GM18870 (cell line): ENCODE measurements around the gene PALLD.

Experiments used
- ATAC-seq: cut with Tn5 transposase; IDR thresholded peaks from one replicate; pipeline ENCODE4 v1.9.1; 2021; ENCODE audit warnings: moderate library complexity; ENCODE audit not compliant: unreplicated experiment

PALLD gene

DNA sequence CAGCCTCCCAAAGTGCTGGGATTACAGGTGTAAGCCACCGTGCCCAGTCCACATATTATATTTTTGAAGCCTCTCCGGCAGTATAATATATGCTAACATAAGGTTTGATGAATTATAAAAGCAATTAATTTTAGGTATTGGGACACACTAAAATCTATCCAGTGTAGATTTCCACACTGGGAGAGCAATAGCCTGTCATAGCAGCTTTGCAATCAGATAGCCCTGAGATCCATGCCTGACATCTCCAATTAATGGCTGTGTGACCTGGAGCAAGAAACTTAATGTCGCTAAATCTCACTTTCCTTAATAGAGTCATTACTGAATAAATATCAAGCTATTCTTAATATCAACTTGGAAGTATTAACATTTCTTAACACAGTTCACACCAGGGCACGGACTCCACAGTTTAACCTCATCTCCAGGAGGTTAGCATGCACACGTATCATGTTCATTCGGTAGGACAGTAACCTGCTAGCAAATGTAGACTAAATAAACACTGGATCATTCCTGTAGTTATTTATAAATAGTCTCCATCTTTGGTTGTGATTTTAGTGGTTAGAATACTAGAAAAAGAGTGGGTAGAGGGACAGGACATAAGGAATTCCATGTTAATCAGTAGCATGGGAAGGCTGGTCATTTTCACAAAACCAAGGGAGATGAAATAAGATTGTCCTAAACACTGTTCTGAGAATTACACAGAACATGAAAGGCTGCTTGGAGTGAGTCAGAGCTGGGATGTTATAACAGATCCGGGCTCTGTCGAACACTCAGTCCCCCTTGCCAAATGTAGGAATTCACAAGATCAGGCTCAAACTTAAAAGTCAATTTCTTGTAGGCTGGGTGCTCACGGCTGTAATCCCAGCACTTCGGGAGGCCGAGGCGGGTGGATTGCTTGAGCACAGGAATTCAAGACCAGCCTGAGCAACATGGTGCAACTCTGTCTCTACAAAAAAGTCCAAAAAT, 254.7 kb downstream of the PALLD start:
- ATAC-seq, result no peak

GRCh38 chr4:168755598-168756477, 259.0 kb downstream of the PALLD start:
- ATAC-seq, result no peak

GRCh38 chr4:168757500-168757899, 260.6 kb downstream of the PALLD start:
- ATAC-seq, result no peak

DNA sequence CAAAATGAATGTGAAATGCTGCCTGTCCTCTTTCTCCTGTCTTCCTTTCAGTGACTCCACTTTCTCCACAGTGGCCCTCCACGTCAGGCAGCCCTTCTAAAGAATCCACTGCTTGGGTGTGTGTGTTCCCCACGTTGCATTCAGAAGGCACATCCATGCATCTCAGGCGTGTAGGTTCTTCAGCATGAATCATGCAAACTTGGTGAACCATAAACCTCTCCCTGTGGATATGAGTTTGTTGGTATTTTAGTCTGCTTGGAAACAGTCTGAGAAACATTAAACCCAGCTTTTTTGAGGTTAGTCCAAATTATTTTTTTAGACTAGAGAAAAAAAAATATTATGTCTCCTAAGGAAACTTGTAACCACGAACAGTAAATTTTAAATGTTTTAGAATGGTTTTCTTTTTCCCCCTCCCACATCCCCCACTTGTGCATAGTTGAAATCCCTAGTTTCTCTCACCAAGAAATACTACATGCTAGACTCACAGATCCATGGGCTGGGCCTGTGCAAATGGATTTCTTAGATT, 261.6 kb downstream of the PALLD start:
- ATAC-seq, result no peak

GRCh38 chr4:168759321-168759720, 262.5 kb downstream of the PALLD start:
- no peak for ATAC-seq

DNA sequence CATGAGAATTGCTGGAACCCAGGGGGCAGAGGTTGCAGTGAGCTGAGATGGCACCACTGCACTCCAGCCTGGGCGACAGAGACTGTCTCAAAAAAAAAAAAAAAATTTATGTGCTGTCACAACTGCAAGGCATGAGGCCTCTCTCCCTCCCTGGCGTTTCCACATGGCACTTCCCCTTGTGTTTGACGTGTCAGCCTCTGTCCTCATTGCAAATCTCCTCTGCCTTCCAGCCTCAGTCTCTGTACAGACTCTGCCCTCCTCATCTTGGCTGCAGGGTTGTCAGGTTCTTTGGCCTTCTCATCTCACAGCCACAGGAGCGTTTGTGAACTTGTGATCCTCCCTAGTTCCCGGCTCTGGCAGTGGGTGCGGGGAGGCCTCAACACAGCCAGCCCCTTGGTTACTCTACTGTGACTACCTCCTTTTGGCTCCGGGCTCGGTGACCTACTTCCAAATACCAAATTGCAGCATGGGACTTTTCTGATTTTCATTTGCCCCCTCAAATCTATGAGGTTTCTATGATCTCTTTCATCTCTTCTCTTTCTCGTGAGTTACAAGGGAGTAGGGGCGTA, 263.2 kb downstream of the PALLD start:
- ATAC-seq, result no peak

- ATAC-seq, result no peak
These were observed 264.2 kb downstream of the PALLD start for GRCh38 chr4:168761066-168761465.

GRCh38 chr4:168765322-168765721, 268.5 kb downstream of the PALLD start:
- ATAC-seq, result no peak

GRCh38 chr4:168765726-168766125, 268.9 kb downstream of the PALLD start:
- no peak for ATAC-seq

DNA sequence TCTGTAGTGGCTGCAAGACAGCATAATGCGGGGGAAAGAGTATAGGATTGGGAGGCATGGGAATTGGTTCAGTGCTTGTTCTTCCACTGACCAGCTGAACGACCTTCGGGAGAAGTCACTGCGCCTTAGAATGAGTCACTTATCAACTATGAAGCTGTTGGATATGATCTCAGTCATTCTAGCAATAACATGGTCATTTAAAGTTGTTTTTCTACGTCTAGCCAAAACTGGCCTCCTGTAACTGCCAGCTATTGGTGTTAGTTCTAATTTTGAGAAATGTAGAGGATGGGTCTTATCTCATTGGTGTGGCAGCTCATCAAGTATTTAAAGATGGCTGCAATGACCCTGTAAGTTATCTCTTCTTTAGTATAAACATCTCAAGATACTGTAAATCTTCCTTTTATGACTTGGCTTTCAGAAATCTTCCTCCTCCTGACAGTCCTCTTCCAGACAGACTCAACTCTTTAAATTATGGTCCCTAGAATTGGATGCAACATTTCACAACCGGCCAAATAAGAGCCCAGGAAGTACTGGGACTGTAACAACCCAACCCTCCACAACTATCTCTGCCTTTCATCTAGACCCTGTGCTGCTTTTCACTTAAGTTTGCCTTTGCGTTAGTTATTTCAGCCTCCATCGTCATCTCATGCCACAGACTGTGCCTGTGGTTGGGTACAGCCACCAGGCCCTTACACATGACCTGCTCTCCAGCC, 269.9 kb downstream of the PALLD start:
- ATAC-seq, result no peak

DNA sequence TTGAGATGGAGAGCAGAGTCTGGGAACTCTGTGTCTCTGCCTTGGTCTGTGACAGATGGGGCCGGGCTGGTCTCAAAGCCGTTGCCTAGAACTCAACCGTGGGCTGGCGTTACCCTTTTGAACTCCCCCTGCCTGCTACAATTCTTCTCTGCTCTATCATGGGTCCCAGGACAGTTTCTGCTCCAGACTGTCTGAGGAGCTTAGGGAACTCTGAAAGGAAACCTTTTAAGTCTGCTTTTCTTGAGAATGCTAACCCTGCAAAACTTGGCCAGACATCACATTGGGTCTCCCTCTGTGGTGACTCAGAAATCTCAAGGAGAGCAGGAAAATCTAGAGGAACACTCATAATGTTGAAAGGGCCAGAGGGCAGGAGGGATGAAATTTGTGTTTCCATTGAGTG, 272.6 kb downstream of the PALLD start:
- no peak for ATAC-seq

DNA sequence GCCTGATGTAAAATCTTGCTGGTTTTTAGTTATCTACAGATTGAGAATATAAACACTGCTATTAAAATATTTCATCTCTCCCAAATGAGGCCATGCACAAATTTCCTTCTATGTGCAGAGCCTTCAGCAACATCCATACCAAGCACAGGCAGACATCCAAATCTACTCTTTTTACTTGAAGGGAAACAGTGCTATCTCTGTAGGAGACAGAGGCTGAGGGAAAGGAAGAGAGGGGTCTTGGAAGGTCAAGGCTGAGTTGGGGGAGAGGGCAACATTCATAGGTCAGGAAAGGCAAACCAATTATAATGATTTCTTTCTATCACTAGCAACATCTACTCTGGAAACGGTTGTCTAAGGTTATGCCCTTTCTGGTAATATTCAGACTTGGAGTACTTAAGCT, 273.0 kb downstream of the PALLD start:
- ATAC-seq, result no peak

DNA sequence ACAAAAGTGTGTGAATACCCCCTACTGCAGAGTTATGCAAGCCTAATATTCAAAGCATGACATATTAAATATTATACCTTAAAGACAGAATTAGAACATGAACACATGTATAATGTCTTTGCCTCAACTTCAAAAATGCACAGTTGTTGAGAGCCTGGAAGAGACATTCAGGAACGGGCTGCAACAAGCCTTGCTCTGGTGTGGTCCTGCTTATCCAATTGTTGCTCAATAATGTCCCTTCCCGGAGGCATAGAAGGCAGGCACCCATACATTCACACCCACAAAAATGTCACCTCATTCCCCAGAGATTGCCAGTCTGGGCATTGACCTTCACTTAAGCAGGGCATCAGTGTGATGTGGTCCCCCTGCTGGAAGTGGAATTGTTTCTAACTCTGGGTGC, 274.4 kb downstream of the PALLD start:
- ATAC-seq, result no peak

DNA sequence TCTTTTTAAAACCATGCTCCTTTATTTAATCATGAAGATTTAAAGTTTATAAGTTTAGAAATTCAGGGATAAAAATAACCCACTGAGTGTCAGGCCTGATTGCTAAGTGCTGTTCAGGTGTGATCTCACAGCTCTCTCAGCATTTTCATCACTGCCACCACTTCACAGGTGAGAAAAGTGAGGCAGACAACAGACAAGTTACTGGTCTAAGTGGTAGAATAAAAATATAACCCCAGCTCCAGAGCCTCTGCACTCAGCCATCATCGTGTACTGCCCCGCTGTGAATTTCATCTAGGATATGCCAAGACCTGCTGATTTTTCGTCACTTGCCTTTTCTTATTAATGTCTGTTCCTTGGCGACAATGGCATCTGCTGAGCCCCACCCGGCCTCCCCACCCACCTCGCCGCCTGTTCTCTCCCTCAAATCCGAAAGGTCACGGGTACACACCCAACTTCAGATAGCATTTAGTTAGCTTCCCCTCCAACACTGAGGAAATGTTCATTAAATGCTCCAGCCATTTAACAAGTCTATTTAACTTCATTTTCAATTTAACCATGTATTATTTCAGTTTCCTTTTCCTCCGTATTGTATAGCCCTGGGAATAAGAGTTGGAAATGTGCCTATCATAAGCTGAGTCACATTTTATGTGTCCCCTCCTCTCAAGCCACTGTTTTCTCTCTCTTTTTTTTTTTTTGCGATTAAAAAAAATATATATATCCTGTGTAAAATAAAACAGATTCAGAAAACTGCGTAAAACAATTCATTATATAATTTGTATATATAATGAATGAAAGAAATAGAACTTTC, 276.7 kb downstream of the PALLD start:
- ATAC-seq, result no peak

GRCh38 chr4:168776382-168776781, 279.5 kb downstream of the PALLD start:
- ATAC-seq, result no peak

DNA sequence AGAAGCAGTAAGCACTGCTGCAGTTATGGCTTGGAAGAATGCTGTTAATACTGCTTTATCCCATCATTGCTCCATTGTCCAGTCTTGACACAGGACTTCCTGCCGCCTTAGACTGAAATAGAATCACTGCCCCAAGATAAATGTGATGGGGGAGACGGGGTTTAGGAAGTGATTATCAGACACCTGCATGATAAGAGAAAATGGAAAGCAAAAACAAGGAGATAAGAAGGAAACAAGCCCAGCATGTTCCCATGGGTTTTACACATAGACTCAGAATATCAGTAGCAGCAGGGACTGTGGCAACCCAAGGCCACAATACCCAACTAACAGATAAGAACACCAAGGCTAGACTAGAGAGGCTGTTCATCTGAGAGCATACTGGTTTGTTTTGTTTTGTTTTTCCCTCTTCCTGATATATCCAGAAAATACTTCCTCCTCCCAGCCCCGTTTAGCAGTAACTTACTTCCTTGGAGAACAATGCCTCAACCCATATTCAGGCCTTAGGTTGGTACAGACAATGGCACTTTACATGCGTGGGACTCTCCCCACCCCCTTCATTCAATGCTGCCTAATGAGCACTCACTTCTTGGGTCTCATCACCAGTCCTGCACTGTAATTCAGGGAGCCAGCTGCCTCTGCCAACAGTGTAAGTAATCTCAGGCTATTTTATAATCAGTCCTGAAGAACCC, 280.6 kb downstream of the PALLD start:
- no peak for ATAC-seq

- ATAC-seq, result no peak
These were observed 284.5 kb downstream of the PALLD start for GRCh38 chr4:168781341-168781740.

GRCh38 chr4:168781926-168782325, 285.1 kb downstream of the PALLD start:
- no peak for ATAC-seq

- ATAC-seq, result no peak
These were observed 285.6 kb downstream of the PALLD start for GRCh38 chr4:168782439-168782838.
